DOHH2 (cell line): ENCODE results near the gene SLC25A5.

ENCODE experiments used
- H3F3A ChIP-seq: fragments of 200-600 bp; sonication (generic), shearing (Covaris generic); 2 replicates; pipeline ENCODE4 v1.6.0; 2016; ENCODE audit warnings: antibody characterized with exemption, mild to moderate bottlenecking; ENCODE audit not compliant: control insufficient read depth, insufficient read depth
- H3K27ac ChIP-seq: fragments of 200-600 bp; sonication (generic); 2 replicates; pipeline ENCODE4 v1.5.1; 2014; ENCODE audit warnings: low read depth, mild to moderate bottlenecking, low read length, moderate library complexity
- H3K27me3 ChIP-seq: fragments of 200-600 bp; sonication (generic); 2 replicates; pipeline ENCODE4 v1.6.1; 2014; ENCODE audit warnings: mild to moderate bottlenecking, low read length, mixed read lengths; ENCODE audit not compliant: control insufficient read depth
- H3K36me3 ChIP-seq: fragments of 200-600 bp; sonication (generic); 2 replicates; pipeline ENCODE4 v1.6.1; 2014; ENCODE audit warnings: mild to moderate bottlenecking, low read length, moderate library complexity, mixed read lengths; ENCODE audit not compliant: control insufficient read depth
- H3K4me1 ChIP-seq: fragments of 200-600 bp; sonication (generic); 2 replicates; pipeline ENCODE4 v1.6.1; 2014; ENCODE audit warnings: mild to moderate bottlenecking, low read length, mixed read lengths; ENCODE audit not compliant: control insufficient read depth
- H3K4me2 ChIP-seq: fragments of 200-600 bp; sonication (generic); 2 replicates; pipeline ENCODE4 v1.6.0; 2014; ENCODE audit warnings: mild to moderate bottlenecking, low read length, moderate library complexity
- H3K4me3 ChIP-seq: fragments of 200-600 bp; sonication (generic); 2 replicates; pipeline ENCODE4 v1.5.1; 2014; ENCODE audit warnings: mild to moderate bottlenecking, low read length, mixed read lengths
- H3K79me2 ChIP-seq: fragments of 200-600 bp; sonication (generic); 2 replicates; pipeline ENCODE4 v1.6.1; 2014; ENCODE audit warnings: mild to moderate bottlenecking, low read length, mixed read lengths; ENCODE audit not compliant: control insufficient read depth
- H3K9me2 ChIP-seq: fragments of 200-600 bp; sonication (generic); replicated peaks from 2 replicates; pipeline ENCODE4 v1.6.1; 2014; ENCODE audit warnings: mild to moderate bottlenecking, low read length, mixed read lengths; ENCODE audit not compliant: control insufficient read depth
- H3K9me3 ChIP-seq: fragments of 200-600 bp; sonication (generic); 2 replicates; pipeline ENCODE4 v1.6.1; 2014; ENCODE audit warnings: antibody characterized with exemption, low read length, mixed read lengths; ENCODE audit not compliant: control insufficient read depth, insufficient read depth
- H4K20me1 ChIP-seq: fragments of 200-600 bp; sonication (generic); 2 replicates; pipeline ENCODE4 v1.6.0; 2014; ENCODE audit warnings: low read depth, mild to moderate bottlenecking, antibody characterized with exemption, low read length, moderate library complexity; ENCODE audit not compliant: control insufficient read depth, insufficient read depth
- CTCF ChIP-seq: fragments of 200-600 bp; sonication (generic); IDR thresholded peaks from one replicate; pipeline ENCODE4 v1.5.1; 2014; ENCODE audit warnings: antibody characterized with exemption, mild to moderate bottlenecking, low read depth, low read length; ENCODE audit not compliant: poor library complexity, severe bottlenecking
- EZH2phosphoT487 ChIP-seq: fragments of 200-600 bp; sonication (generic); IDR thresholded peaks from 2 replicates; pipeline ENCODE4 v1.6.1; 2017; ENCODE audit warnings: borderline replicate concordance, mild to moderate bottlenecking, antibody characterized with exemption, low read length, moderate library complexity, mixed read lengths

SLC25A5 gene

GRCh38 chrX:119475389-119476101, 7.3 kb downstream of the SLC25A5 start:
- no peak for TF ChIP-seq CTCF
- TF ChIP-seq EZH2phosphoT487: no peak

GRCh38 chrX:119477812-119478232, 9.6 kb downstream of the SLC25A5 start:
- Histone ChIP-seq H3F3A (peaks cover 4% of the 10 kb centered on the region; the same call in 1 of the 2 replicates), H3K9me2 (no peaks in the 10 kb centered on the region), H3K4me1 (peaks cover 10% of the 10 kb centered on the region), H3K79me2 (no peaks in the 10 kb centered on the region), H3K4me2 (no peak overlapping the region), H3K4me3 (no peak overlapping the region), H4K20me1 (no peaks in the 10 kb centered on the region), H3K9me3 (no peaks in the 10 kb centered on the region), H3K27me3 (no peaks in the 10 kb centered on the region), H3K27ac (no peak overlapping the region), H3K36me3 (no peaks in the 10 kb centered on the region)
- no peak for TF ChIP-seq CTCF
- TF ChIP-seq EZH2phosphoT487: no peak

More at GRCh38 chrX:119475389-119476101, 7.3 kb downstream of the SLC25A5 start:
- no peak overlapping the region for H3K4me3 ChIP-seq
- H3K4me2 ChIP-seq: no peak overlapping the region
- no peaks in the 10 kb centered on the region for H3K9me2 ChIP-seq
- H3K27me3 ChIP-seq: no peaks in the 10 kb centered on the region
- no peaks in the 10 kb centered on the region for H3K79me2 ChIP-seq
- H3K9me3 ChIP-seq: no peaks in the 10 kb centered on the region
- no peak overlapping the region for H3K27ac ChIP-seq
- peaks cover 9% of the 10 kb centered on the region for H3K36me3 ChIP-seq
- no peaks in the 10 kb centered on the region for H3K4me1 ChIP-seq
- H4K20me1 ChIP-seq: no peaks in the 10 kb centered on the region
- H3F3A ChIP-seq: peaks cover 14% of the 10 kb centered on the region

GRCh38 chrX:119478504-119478903, 10.3 kb downstream of the SLC25A5 start:
- H3K27ac ChIP-seq: no peak overlapping the region
- TF ChIP-seq CTCF (no peak), EZH2phosphoT487 (no peak)
- H4K20me1 ChIP-seq: no peaks in the 10 kb centered on the region
- no peaks in the 10 kb centered on the region for H3K27me3 ChIP-seq
- no peaks in the 10 kb centered on the region for H3F3A ChIP-seq
- H3K9me2 ChIP-seq: no peaks in the 10 kb centered on the region
- no peaks in the 10 kb centered on the region for H3K9me3 ChIP-seq
- no peak overlapping the region for H3K4me2 ChIP-seq
- peaks cover 13% of the 10 kb centered on the region for H3K4me1 ChIP-seq
- no peaks in the 10 kb centered on the region for H3K36me3 ChIP-seq
- H3K4me3 ChIP-seq: no peak overlapping the region
- H3K79me2 ChIP-seq: no peaks in the 10 kb centered on the region
